ENCODE data around the gene OR6C74. TPM values are rescaled to one million over a fixed set of nuclear protein-coding genes. Genes with fewer than 3 reads are reported as not detected.

OR6C74 gene
- not detected for total RNA-seq

GRCh38 chr12:55244309-55244708 is at the start of gene OR6C74:
OR6C74 (plus strand) TSS chr12:55244609; CDS start chr12:55247288, 2,679 bp downstream.

GRCh38 chr12:55220725-55221124 is 23.7 kb upstream of the OR6C74 start, which contains the start of gene OR10A7:
OR10A7 (plus strand) TSS chr12:55221025; CDS start chr12:55221025, 0 bp downstream.

Other genes starting within 250 kb of the OR6C74 start
- 367 TPM for gene NEUROD4, start 224.6 kb upstream of the OR6C74 start, total RNA-seq
- gene OR9K2, start 118.2 kb upstream of the OR6C74 start, total RNA-seq: not detected
- gene OR10A7, start 23.6 kb upstream of the OR6C74 start, total RNA-seq: not detected
- gene OR6C6, start 52.0 kb downstream of the OR6C74 start, total RNA-seq: not detected
- gene OR6C1, start 69.7 kb downstream of the OR6C74 start, total RNA-seq: not detected
- not detected for gene OR6C3, start 86.1 kb downstream of the OR6C74 start, total RNA-seq
- not detected for gene OR6C75, start 118.4 kb downstream of the OR6C74 start, total RNA-seq
- gene OR6C65, start 155.9 kb downstream of the OR6C74 start, total RNA-seq: not detected
- gene OR6C76, start 181.6 kb downstream of the OR6C74 start, total RNA-seq: not detected
- gene OR6C2, start 199.5 kb downstream of the OR6C74 start, total RNA-seq: not detected
- not detected for gene OR6C70, start 225.5 kb downstream of the OR6C74 start, total RNA-seq
- not detected for gene OR6C68, start 247.8 kb downstream of the OR6C74 start, total RNA-seq

Measured in camera-type eye (tissue), 1 donor.